OCI-LY1 (cell line): ENCODE results near the gene INPP5A.

Experiments
- H2AFZ ChIP-seq: fragments of 200-600 bp; sonication (generic), shearing (Covaris generic); 2 replicates; pipeline ENCODE4 v1.6.0; 2014; ENCODE audit warnings: antibody characterized with exemption, mild to moderate bottlenecking, low read length
- H3F3A ChIP-seq: fragments of 200-600 bp; sonication (generic), shearing (Covaris generic); 2 replicates; pipeline ENCODE4 v1.6.0; 2014; ENCODE audit warnings: mild to moderate bottlenecking, antibody characterized with exemption, low read length, moderate library complexity; ENCODE audit not compliant: insufficient read depth
- H3K27ac ChIP-seq: fragments of 200-600 bp; sonication (generic); 2 replicates; pipeline ENCODE4 v1.5.1; 2014; ENCODE audit warnings: low read length, mixed run types, mild to moderate bottlenecking, low read depth; ENCODE audit not compliant: poor library complexity, severe bottlenecking
- H3K27me3 ChIP-seq: fragments of 200-600 bp; sonication (generic); 2 replicates; pipeline ENCODE4 v1.6.0; 2014; ENCODE audit warnings: antibody characterized with exemption, mild to moderate bottlenecking, low read length, moderate library complexity; ENCODE audit not compliant: insufficient read depth
- H3K36me3 ChIP-seq: fragments of 200-600 bp; sonication (generic); 2 replicates; pipeline ENCODE4 v1.6.1; 2014; ENCODE audit warnings: mild to moderate bottlenecking, antibody characterized with exemption, low read length, moderate library complexity, mixed read lengths; ENCODE audit not compliant: insufficient read depth
- H3K4me1 ChIP-seq: fragments of 200-600 bp; sonication (generic); 2 replicates; pipeline ENCODE4 v1.5.1; 2014; ENCODE audit warnings: mild to moderate bottlenecking, low read length, moderate library complexity; ENCODE audit not compliant: insufficient read depth, severe bottlenecking
- H3K4me2 ChIP-seq: fragments of 200-600 bp; sonication (generic), shearing (Covaris generic); 2 replicates; pipeline ENCODE4 v1.6.1; 2014; ENCODE audit warnings: low read length
- H3K4me3 ChIP-seq: fragments of 200-600 bp; sonication (generic); 2 replicates; pipeline ENCODE4 v1.5.1; 2014; ENCODE audit warnings: low read length, low read depth, mild to moderate bottlenecking, mixed read lengths; ENCODE audit not compliant: poor library complexity, severe bottlenecking
- H3K79me2 ChIP-seq: fragments of 200-600 bp; shearing (Covaris generic); 2 replicates; pipeline ENCODE4 v1.6.1; 2016; ENCODE audit warnings: mixed run types, low read length, mixed read lengths; ENCODE audit not compliant: insufficient read depth
- H3K9ac ChIP-seq: fragments of 200-600 bp; sonication (generic), shearing (Covaris generic); 2 replicates; pipeline ENCODE4 v1.6.1; 2014; ENCODE audit warnings: mild to moderate bottlenecking, low read length, mixed read lengths
- H3K9me2 ChIP-seq: fragments of 200-600 bp; sonication (generic), shearing (Covaris generic); 2 replicates; pipeline ENCODE4 v1.6.1; 2014; ENCODE audit warnings: low read depth, mild to moderate bottlenecking, low read length, mixed read lengths
- H3K9me3 ChIP-seq: fragments of 200-600 bp; shearing (Covaris generic); 2 replicates; pipeline ENCODE4 v1.6.1; 2014; ENCODE audit warnings: low read length, mixed read lengths
- H4K20me1 ChIP-seq: fragments of 200-600 bp; sonication (generic), shearing (Covaris generic); 2 replicates; pipeline ENCODE4 v1.6.0; 2016; ENCODE audit warnings: mild to moderate bottlenecking, low read length; ENCODE audit not compliant: insufficient read depth
- EZH2 ChIP-seq: fragments of 200-600 bp; sonication (generic), shearing (Covaris generic); IDR thresholded peaks from 2 replicates; pipeline ENCODE4 v1.8.0; 2017; ENCODE audit warnings: borderline replicate concordance, mixed run types, mild to moderate bottlenecking, antibody characterized with exemption, low read length, moderate library complexity, mixed read lengths
- TF ChIP-seq, protein P1 (sequence below): fragments of 200-600 bp; sonication (generic), shearing (Covaris generic); IDR thresholded peaks from 2 replicates; pipeline ENCODE4 v1.5.1; 2017; ENCODE audit warnings: mild to moderate bottlenecking, antibody characterized with exemption, low read length, moderate library complexity, mixed read lengths

The INPP5A gene

DNA sequence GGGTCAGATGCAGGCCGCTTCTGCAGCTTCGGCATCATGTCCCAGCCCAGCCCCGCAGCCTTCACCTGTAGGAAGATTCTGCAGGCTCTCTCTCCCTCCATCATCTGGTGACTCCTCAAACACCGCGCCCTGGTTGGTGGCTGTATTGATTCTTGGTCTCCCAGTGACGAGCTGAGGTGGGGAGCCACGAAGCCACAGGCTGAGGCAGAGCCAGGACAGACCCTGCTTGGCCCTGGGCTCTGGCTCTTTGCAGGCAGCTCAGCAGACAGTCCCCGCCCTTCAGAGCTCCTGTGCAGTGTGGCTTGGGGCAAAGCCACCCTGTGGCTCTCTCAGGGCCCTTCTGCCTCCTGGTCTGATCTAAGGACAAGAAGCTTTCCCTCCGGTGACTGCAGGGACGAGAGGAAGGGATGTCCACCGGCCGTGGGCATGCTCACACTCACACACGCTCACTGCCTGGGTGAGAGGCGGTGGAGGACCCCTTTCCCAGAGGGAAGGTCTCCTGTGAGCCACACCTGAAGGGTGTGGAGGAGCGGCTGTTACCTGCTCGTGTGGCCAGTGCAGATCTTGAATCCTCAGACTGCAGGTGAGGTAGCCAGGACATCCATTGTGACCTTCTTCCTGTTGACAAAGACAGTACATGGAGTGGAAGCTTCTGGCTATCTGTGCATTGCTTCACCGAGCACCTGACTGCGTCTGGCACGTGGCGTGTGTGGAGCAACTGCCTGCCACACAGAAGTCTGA is 79.6 kb downstream of the INPP5A start:
- no peaks in the 10 kb centered on the region for H3K79me2 ChIP-seq
- H3K9me3 ChIP-seq, result no peaks in the 10 kb centered on the region
- no peak overlapping the region for H3K4me3 ChIP-seq
- H2AFZ ChIP-seq, result no peak overlapping the region
- H3F3A ChIP-seq, result no peaks in the 10 kb centered on the region
- no peak overlapping the region for H3K27ac ChIP-seq
- H3K36me3 ChIP-seq, result no peaks in the 10 kb centered on the region
- no peaks in the 10 kb centered on the region for H4K20me1 ChIP-seq
- H3K4me1 ChIP-seq, result no peaks in the 10 kb centered on the region
- no peaks in the 10 kb centered on the region for H3K27me3 ChIP-seq
- H3K4me2 ChIP-seq, result no peak overlapping the region
- no peak overlapping the region for H3K9ac ChIP-seq
- TF ChIP-seq EZH2, result no peak
- no peaks in the 10 kb centered on the region for H3K9me2 ChIP-seq

DNA sequence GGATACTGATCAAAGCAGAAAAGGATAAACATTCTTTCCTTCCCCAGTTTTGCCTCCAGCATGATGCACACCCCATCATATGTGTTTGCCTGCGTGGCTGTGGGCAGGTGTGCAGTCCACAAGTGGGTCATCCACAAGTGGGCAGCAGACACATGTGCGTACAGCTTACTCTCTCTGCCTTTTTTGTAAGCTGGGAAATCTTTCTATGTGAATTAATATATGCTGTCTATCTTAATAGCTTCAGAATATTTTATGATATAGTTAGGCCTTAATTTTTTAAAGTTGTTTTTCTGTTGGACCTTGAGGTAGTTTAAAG is 80.1 kb downstream of the INPP5A start:
- H3K4me2 ChIP-seq, result no peak overlapping the region
- no peaks in the 10 kb centered on the region for H3F3A ChIP-seq
- no peaks in the 10 kb centered on the region for H3K27me3 ChIP-seq
- H4K20me1 ChIP-seq, result no peaks in the 10 kb centered on the region
- H3K9me2 ChIP-seq, result no peaks in the 10 kb centered on the region
- H2AFZ ChIP-seq, result no peak overlapping the region
- H3K9me3 ChIP-seq, result no peaks in the 10 kb centered on the region
- H3K79me2 ChIP-seq, result no peaks in the 10 kb centered on the region
- H3K9ac ChIP-seq, result no peak overlapping the region
- no peak for TF ChIP-seq EZH2
- TF ChIP-seq, protein P1, sequence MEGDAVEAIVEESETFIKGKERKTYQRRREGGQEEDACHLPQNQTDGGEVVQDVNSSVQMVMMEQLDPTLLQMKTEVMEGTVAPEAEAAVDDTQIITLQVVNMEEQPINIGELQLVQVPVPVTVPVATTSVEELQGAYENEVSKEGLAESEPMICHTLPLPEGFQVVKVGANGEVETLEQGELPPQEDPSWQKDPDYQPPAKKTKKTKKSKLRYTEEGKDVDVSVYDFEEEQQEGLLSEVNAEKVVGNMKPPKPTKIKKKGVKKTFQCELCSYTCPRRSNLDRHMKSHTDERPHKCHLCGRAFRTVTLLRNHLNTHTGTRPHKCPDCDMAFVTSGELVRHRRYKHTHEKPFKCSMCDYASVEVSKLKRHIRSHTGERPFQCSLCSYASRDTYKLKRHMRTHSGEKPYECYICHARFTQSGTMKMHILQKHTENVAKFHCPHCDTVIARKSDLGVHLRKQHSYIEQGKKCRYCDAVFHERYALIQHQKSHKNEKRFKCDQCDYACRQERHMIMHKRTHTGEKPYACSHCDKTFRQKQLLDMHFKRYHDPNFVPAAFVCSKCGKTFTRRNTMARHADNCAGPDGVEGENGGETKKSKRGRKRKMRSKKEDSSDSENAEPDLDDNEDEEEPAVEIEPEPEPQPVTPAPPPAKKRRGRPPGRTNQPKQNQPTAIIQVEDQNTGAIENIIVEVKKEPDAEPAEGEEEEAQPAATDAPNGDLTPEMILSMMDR, result no peak
- no peak overlapping the region for H3K27ac ChIP-seq
- H3K36me3 ChIP-seq, result no peaks in the 10 kb centered on the region
- no peak overlapping the region for H3K4me3 ChIP-seq
- no peaks in the 10 kb centered on the region for H3K4me1 ChIP-seq

DNA sequence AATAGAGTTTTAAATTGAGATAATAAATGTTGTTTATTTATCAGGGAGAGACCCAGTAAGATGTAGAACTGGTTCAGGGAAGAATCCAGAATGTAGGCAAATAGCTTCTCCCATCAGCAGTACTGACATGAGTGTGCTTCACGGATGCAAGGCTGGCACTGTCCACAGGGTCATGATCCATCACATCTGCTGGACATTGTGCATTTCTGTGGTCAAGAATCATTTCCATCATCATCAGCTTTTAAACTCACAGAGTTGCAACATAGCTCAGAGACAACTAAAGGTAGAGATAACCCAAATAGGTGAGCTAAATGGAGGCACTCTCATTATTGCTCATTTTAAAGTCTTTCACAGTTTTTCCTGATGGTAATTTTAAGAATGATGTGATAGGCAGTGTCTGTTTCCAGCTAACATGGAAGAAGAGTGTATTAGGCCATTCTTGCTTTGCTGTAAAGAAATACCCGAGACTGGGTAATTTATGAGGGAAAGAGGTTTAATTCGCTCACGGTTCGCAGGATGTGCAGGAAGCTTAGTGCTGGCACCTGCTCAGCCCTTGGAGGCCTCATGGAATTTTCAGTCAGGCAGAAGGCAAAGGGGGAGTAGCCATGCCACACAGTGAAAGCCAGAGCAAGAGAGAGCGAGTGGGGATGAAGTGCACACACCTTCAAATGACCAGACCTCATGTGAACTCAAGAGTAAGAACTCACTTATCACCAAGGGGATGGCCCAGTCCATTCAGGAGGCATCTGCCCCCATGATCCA is 80.8 kb downstream of the INPP5A start:
- Histone ChIP-seq H3K36me3 (no peaks in the 10 kb centered on the region), H3K79me2 (no peaks in the 10 kb centered on the region), H3K9me3 (no peaks in the 10 kb centered on the region), H3K4me1 (no peaks in the 10 kb centered on the region), H3K4me3 (no peak overlapping the region), H3K27ac (no peak overlapping the region), H2AFZ (no peak overlapping the region), H3K9ac (no peak overlapping the region), H3K4me2 (no peak overlapping the region), H3K9me2 (no peaks in the 10 kb centered on the region), H4K20me1 (no peaks in the 10 kb centered on the region), H3F3A (no peaks in the 10 kb centered on the region), H3K27me3 (no peaks in the 10 kb centered on the region)
- TF ChIP-seq, protein P1, result no peak
